ENCODE results near the gene HERC6. TPM values are rescaled to one million over a fixed set of nuclear protein-coding genes. Genes with fewer than 3 reads are reported as not detected.
"Not testable (repeated sequence)": the region's sequence is repeated elsewhere in the genome, so short reads cannot be mapped to it uniquely, and the experiment has no call there.

Gene HERC6
- 1 to 10 TPM; 1.1 to 1.8 TPM for total RNA-seq

DNA sequence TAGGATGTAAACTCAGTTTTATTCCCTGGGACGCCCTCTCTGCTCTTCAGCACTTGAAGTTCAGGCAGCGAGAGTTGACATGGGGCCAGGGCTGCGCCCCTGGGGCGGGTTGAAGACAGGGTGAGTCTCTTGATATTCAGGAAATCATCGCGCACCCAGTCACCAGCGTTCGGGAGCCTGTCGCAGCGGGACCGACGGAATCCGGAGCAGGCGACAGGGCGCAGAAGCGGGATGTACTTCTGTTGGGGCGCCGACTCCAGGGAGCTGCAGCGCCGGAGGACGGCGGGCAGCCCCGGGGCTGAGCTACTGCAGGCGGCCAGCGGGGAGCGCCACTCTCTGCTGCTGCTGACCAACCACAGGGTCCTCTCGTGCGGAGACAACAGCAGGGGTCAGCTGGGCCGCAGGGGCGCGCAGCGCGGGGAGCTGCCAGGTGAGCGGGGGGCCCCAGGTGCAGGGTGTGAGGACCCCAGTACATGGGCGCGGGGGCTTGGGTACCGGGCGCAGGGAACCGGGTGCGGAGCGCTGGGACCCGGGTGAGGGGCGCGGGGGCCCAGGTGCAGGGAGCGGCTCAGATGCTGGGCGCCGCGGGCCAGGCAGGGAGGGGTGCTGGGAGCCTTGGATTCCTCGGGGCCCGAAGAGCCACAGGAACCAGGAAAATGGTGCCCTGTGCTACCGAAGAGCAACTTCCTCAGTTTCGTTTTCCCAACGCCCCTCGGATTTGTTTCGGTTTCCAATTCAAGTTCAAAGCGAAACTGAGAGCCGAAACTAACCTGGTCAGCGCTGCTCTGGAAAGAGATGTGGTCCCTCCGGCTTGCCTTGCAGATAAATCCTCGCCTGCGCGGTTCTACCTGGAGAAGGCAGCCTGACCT is at the start of gene HERC6:
Gene HERC6, plus strand, starts transcription at position 162 of the 869 bp plus-strand sequence. Its CDS starts 70 bp downstream, at position 232.
- POLR2A ChIA-PET: interaction anchor here (0.6 to 1.1 kb wide), 5 partner anchors 10 to 395 kb away, joined by 3 to 6 read pairs (median 3); partner anchors contain the start of genes HERC5 and PPM1K
- CTCF ChIA-PET: interaction anchor here (0.8 to 1.1 kb wide), 4 partner anchors 9 to 138 kb away, joined by 3 to 4 read pairs (median 3); no protein-coding TSS in a partner anchor

DNA sequence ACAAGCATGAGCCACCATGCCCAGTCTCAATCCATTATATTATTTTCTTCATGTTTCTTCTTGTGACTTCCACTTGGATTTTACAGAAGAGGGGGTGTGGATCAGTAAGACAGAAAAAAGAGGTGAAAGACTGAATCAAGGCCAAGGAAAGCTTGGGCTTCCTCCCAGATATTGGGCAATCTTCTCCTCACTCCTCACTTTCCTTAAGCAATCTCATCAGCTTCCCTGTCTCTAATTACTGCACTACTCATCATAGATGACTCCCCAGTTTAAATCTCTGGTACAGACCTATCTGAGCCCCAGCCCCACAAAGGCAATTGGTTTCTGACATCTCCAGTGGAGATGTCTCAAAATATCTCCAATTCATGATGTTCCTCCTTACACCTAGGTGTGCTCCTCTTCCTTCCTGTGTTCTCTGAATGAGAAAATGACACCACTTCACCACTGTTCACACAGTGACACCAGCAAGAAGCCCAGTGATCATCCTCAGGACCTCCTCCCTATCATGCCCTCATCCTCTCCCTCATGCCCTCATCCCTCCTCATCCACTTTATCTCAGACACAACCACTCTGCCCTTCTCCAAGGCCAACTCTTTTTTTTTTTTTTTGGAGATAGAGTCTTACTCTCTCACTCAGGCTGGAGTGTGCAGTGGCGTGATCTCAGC is 44.8 kb upstream of the HERC6 start:
- ChIA-PET CTCF (no interaction called here), POLR2A (no interaction called here)

DNA sequence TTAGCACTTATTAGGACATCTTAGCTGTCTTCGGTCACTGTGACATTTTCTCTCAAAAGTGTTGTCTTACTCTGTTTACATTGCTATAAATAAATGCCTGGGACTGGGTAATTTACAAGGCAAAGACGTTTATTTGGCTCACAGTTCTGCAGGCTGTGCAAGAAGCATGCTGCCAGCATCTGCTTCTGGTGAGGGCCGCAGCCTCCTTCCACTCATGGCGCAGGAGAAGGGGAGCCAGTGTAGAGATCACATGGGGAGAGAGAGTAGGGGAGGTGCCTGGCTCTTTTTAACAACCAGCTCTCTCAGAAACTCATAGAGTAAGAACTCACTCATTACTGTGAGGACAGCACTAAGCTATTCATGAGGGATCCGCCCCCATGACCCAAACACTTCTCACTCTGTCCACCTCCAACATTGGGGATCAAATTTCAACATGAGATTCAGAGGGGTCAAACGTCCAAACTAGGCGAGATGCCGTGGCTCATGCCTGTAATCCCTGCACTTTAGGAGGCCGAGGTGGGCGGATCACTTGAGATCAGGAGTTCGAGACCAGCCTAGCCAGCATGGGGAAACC is 43.5 kb upstream of the HERC6 start:
- ChIA-PET CTCF (no interaction called here), POLR2A (no interaction called here)

DNA sequence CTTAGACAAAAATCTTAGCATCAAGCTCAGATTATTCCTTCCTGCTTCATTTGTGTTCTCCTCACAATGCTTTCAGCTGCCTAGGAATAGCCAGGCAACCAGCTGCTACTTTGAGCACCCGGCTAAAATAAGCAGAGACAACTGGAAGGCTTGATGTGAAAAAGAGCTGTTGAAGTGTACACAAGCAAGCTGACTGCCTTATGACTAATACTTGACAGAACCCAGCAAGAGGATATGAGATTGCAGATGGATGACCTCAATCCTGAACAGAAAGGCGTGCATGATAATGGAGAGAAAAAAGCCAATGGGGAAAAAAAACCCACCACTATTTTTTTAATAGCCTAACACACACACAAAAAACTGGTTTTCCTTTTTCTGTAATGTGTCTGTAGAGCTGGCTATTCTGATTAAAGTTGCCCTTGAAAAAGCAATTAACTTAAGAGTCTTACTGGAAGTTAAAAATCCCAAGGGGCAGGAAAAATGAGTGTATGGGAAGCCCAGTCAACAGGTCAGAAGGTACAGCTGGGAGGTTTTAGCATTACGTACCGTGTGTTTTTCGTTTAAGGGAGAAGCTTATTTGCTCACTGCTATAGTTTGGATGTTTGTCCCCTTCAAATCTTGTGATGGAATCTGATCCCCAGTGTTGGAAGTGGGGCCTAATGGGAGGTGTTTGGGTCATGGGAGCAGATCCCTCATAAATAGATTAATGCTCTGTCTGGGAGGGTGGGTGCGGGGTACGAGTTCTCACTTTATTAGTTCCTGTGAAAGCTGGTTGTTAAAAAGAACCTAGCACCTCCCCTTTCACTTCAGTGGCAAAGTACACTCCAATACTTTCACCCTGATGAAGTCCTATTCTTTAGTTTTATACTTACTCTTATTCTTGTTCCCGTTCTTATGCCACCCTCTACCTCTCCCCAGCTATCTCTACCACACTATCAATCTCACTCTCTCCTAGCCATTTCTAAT is 37.1 kb upstream of the HERC6 start:
- ChIA-PET POLR2A (interaction anchor here (0.5 to 0.7 kb wide), 2 partner anchors 45 to 57 kb away, joined by 3 to 5 read pairs; partner anchors contain the start of gene PPM1K), CTCF (no interaction called here)

DNA sequence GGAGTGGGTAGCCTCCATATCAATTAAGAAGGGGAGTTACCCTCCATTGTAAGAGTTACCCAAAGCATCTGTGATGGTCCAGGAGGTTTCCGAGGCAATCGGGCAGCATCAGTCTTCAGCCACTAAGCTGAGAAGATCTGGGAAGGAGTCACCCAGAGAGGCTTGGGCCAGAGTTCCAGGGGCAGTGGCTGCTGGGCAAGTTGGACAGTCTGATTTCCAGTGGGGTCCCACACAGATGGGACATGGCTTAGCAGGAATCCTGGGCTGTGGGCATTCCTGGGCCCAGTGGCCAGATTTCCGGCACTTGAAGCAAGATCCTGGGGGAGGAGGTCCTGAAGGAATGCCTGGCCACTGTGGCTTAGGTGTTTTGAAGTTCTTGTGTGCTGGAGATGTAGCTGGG is 31.8 kb upstream of the HERC6 start:
- POLR2A ChIA-PET: not testable (repeated sequence)
- CTCF ChIA-PET: interaction anchor here (0.6 kb wide), 1 partner anchor 112 kb away, joined by 3 read pairs; no protein-coding TSS in a partner anchor

DNA sequence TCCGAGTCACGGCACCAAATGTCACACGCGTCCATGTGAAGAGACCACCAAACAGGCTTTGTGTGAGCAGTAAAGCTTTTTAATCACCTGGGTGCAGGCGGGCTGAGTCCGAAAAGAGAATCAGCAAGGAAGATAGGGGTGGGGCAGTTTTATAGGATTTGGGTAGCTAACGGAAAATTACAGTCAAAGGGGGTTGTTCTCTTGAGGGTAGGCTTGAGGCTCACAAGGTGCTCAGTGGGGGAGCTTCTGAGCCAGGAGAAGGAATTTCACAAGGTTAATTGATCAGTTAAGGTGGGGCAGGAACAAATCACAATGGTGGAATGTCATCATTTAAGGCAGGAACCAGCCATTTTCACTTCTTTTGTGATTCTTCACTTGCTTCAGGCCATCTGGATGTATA is 29.9 kb upstream of the HERC6 start:
- POLR2A ChIA-PET, CTCF ChIA-PET: not testable (repeated sequence)

DNA sequence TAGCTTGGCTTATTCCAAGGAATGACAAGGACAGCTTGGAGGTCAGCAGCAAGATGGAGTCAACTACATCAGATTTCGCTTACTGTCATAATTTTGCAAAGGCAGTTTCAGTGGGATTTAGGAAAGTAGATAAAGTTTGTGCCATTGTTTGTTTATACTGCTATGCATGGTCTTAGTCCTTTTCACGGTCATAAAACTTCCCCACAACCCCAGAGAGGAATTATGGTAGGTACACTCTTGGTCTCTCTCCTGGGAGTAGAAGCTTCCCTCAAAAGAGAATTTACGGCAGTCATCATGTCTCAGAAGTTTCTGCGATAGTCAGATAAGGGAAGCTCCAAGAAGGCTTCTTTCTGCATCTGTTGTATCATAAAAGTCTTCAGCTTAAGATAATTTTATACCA is 27.9 kb upstream of the HERC6 start:
- ChIA-PET POLR2A (no interaction called here), CTCF (no interaction called here)

DNA sequence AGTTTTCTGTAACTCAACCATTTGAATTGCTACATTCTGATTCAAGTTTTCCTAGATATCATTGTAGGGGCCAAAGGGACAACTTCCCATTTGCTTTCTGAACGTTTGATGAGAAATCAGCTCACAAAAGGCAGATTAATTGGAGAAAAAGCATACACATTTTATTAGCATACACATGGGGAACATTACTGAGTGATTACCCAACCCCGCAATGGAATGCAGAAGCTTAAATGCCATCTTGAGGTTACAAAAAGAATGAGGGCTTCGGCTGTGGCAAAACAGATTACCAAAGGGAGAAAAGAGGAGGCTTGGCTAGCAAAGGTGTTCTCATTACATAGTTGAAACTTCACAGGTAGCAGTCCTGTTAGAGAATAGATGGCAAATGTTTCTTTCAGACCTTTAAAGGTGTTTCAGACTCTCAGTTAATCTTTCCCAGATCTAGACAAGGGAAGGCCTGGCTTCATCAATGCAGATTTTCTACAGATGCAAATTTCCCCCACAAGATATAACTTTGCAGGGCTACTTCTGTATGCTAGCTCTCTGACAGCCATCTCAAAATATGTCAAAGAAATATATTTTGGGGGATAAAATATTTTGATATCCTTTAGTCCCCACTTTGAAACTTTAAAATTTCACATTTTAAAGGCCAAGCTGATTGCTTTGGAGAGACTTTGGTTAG is 26.5 kb upstream of the HERC6 start:
- CTCF ChIA-PET: no interaction called here
- POLR2A ChIA-PET: no interaction called here

DNA sequence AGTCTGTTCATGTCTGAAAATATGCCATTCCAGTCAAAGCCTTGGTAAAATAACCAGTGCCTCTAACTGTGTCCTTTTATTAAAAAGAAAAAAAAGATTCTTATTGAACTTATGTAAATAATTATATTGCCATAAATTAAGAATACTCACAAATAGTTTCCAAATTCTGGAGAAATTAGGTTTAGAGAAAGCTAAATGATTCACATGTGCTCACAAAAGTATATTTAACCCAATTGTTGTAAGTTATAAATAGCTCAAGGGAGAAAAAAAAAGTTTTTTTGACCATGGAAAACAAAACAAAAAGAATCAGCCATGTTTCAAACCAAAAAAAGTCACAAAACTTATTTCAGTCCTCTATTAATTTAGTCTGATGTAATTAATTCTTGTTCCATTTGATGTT is 25.3 kb upstream of the HERC6 start:
- ChIA-PET CTCF (no interaction called here), POLR2A (no interaction called here)

DNA sequence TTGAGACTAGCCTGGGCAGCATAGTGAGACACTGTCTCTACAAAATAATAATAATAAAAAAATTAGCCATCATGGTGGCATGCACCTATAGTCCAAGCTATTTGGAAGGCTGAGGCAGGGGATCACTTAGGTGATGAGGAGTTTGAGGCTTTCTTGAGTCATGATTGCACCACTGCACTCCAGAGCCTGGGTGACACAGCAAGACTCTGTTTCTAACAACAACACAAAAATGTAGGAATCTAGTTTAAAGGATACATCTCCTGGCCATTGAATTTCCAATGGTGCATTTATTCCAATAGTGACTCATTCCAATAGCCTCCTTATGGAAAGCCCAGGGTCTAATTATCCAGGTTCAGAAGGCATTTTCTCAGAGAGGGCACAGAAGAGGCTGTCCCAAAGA is 21.9 kb upstream of the HERC6 start:
- CTCF ChIA-PET: no interaction called here
- POLR2A ChIA-PET: no interaction called here

DNA sequence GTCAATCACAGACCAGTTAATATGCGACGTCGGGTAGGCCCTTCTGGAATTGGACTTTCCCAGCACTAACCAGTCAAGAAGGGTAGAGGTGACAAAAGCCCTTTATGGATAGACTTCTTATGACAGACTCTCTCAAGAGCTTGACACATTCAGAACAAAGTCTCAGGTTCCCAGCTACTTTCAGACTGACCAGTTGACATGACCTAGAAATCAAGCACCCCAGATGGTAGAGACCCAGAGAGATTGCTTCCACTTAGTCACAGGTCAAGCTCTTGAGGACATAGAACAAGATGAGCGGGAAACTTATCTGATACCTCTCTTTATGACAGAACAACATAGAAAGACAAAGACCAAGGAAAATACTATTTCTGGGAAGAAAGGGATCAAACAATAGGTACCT is 21.4 kb upstream of the HERC6 start:
- CTCF ChIA-PET: no interaction called here
- POLR2A ChIA-PET: no interaction called here

DNA sequence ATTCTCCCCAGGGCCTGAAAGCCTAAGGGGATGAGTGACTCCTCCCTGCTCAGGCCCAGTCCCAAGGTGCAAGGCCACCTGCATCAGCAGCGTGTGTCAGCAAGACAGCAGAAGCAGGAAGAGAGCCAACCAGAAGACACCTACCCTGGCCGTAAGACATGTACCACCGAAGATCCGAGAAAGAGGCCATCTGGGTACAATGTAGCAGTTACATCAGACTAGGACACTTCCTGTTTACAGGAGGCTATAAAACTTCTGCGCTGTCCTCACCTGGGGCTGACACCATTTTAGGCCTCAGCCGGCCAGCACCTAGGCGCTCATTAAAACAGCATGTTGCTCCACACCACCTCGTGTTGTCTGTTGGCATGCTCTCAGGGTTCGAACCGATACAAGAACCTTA is 19.1 kb upstream of the HERC6 start:
- ChIA-PET CTCF (no interaction called here), POLR2A (no interaction called here)

DNA sequence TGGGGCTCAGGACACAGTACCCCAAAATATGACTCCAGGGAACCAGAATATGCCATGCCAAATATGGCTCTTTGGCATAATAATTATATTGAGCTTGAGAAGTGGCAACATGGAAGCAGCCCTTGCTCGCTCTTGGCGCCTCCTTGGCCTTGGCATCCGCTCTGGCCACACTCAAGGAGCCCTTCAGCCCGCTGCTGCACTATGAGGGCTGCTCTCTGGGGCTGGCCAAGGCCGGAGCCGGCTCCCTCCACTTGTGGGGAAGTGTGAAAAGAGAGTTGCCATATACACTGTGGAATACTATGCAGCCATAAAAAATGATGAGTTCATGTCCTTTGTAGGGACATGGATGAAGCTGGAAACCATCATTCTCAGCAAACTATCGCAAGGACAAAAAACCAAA is 18.4 kb upstream of the HERC6 start:
- CTCF ChIA-PET: no interaction called here

DNA sequence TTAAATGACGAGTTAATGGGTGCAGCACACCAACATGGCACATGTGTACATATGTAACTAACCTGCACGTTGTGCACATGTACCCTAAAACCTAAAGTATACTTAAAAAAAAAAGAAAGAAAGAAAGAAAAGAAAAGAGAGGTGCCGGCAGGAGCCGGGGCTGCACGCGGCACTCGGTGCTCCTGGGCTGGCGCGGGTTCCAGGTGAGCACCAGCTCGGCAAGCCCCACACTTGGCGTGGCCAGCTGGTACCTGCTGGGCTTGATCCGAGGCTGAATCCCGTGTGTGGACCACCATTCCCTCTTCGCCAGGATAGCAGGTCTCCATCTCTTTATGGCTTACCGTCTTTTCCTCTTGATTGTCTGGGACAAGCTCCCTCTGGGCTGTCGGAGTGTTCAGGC is 17.9 kb upstream of the HERC6 start:
- ChIA-PET POLR2A (no interaction called here), CTCF (no interaction called here)

More for the DNA sequence above, 18.4 kb upstream of the HERC6 start:
- POLR2A ChIA-PET: no interaction called here

DNA sequence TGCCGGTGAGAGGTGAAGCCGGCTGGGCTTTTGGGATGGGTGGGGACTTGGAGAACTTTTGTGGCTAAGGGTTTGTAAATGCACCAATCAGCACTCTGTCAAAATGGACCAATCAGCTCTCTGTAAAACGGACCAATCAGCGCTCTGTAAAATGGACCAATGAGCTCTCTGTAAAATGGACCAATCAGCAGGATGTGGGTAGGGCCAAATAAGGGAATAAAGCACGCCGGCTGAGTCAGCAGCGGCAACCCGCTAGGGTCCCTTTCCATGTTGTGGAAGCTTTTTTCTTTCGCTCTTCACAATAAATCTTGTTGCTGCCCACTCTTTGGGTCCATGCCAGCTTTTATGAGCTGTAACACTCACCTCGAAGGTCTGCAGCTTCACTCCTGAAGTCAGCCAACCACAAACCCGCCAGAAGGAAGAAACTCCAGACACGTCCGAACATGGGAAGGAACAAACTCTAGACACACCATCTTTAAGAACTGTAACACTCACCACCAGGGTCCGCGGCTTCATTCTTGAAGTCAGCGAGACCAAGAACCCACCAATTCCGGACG is 17.4 kb upstream of the HERC6 start:
- CTCF ChIA-PET, POLR2A ChIA-PET: not testable (repeated sequence)

DNA sequence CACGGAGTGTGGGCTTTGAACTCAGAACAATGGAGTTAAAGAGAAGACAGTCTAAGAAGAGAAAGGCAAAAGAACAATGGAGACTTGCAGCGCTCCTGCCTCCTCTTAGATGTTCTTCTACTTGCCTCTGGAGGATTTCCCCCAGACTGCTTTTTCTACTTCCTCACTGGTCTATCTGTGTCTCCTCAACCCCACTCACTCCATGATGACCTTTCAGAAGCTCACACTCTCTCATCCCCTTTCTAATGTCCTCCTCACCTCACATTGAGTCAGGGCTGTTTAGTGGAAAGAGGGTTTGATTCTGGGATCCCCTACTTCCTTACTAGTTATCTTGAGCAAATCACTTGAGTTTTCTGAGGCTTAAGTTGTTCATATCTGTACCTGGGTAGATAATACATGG is 12.2 kb upstream of the HERC6 start:
- ChIA-PET POLR2A (no interaction called here), CTCF (no interaction called here)

DNA sequence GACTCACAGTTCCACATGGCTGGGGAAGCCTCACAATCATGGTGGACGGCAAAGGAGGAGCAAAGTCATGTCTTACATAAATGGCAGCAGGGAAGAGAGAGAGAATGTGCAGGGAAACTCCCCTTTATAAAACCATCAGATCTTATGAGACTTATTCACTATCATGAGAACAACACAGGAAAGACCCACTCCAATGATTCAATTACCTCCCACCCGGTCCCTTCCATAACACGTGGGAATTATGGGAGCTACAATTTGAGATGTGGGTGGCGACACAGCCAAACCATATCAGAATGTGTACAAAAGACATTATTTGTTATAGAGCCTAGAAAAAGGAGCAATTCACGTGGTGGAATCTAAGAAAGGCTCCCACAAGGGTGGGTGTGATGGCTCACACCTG is 10.8 kb upstream of the HERC6 start:
- ChIA-PET CTCF (interaction anchor here (0.6 kb wide), 1 partner anchor 149 kb away, joined by 4 read pairs; no protein-coding TSS in a partner anchor), POLR2A (no interaction called here)

DNA sequence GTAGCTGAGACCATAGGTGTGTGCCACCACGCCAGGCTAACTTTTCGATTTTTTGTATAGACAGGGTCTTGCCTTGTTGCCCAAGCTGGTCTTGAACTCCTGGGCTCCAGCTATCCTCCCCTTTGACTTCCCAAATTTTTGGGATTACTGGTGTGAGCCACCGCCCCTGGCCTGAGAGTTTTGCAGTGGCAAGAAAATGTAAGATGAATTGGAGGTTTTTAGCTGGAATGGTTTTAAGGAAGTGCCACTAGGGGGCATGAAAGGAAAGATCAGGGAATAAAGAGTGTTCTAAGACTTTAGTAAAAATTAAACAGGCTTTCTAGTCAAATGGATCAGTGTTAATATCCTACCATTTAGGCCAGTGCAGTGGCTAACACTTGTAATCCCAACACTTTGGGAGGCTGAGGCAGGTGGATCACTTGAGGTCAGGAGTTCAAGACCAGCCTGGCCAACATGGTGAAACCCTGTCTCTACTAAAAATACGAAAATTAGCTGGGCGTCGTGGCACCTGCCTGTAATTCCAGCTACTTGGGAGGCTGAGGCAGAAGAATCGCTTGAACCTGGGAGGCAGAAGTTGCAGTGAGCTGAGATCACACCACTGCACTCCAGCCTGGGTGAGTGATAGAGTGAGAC is 9.4 kb upstream of the HERC6 start:
- ChIA-PET CTCF (interaction anchor here (0.7 to 1.5 kb wide), 2 partner anchors 9 to 24 kb away, joined by 3 read pairs; partner anchors contain the start of gene HERC6), POLR2A (interaction anchor here (0.6 to 1.1 kb wide), 2 partner anchors 9 to 87 kb away, joined by 3 to 5 read pairs; partner anchors contain the start of gene HERC6)
